ENCODE measurements around the gene GRK6.

DNA sequence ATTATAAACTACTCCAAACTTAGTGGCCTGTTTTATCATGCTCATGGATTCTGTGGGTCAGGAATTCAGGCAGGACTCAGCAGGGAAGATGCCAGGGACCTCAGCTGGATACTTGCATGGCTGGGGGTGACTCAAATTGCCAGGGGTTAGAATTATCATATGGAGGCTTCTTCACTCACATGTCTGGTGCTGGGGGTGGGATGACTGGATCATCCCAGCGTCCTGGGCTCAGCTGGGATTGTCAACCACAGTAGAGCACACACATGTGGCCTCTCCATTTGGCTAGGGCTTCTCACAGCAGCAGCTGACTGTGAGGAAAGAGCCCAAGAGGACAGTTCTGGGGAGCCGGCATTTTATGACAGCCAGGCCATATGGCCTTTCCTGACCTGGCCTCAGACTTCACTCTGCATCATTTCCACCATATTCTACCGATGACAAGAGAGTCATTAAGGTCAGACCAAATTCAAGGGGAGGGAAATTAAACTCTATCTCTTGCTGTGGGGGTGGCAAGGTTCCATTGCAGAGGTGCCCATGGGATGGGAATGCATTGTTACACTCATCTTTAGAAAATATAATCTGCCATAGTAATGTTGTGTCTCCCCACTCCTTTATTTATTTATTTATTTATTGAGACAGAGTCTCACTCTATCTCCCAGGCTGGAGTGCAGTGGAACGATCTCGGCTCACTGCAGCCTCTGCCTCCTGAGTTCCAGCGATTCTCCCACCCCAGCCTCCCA lies 5.2 kb upstream of the GRK6 start:
- TF ChIP-seq CTCF (conservative IDR thresholded peaks at IDR 0.05; ENCODE audit: low read depth in 2 of 2), result no peak
- TF ChIP-seq CREB1 (CRISPR knock-in tag; IDR thresholded peaks at IDR 0.05; ENCODE audit: low read depth), result no peak
- TF ChIP-seq EZH2phosphoT487 (IDR thresholded peaks at IDR 0.05; ENCODE audit: unreplicated experiment), result no peak
- no peak for TF ChIP-seq REST (IDR thresholded peaks at IDR 0.05; ENCODE audit: unreplicated experiment)

Data from GM23338 (cell line).